IPS DF 19.7 (cell line): ENCODE results near the gene NBPF1.
"Not testable (repeated sequence)": the region's sequence is repeated elsewhere in the genome, so short reads cannot be mapped to it uniquely, and the experiment has no call there.

ENCODE experiments used
- DNase-seq: peaks from one replicate; pipeline ENCODE4 v3.0.0-alpha.2; 2013; ENCODE audit warnings: low read depth, low spot score

The NBPF1 gene

GRCh38 chr1:16513412-16514106 is 99.8 kb downstream of the NBPF1 start:
- DNase-seq: peak; percentile 95

GRCh38 chr1:16512624-16513411 is 100.5 kb downstream of the NBPF1 start:
- DNase-seq: not testable (repeated sequence)
